T-helper 2 cell treated with Interferon-gamma antibody and Interleukin-4, amounts not matched to agents 100 ng/mL and 5 ng/mL, for 36 hours (primary cell): ENCODE results near the gene TRERF1. TPM values are rescaled to one million over a fixed set of nuclear protein-coding genes. Genes with fewer than 3 reads are reported as not detected.
"Not testable (repeated sequence)": the region's sequence is repeated elsewhere in the genome, so short reads cannot be mapped to it uniquely, and the experiment has no call there.

Experiments
- intact Hi-C: fragments of 100-400 bp; cut with micrococcal nuclease; formaldehyde crosslinking; loops from one replicate; pipeline ENCODE4 v1.15.1; 2023
- total RNA-seq: library from RNA; stranded (reverse); gene quantifications from 2 replicates; pipeline ENCODE4 v1.2.3, GENCODE V29; 2022

Gene TRERF1
- total RNA-seq, result 19.1 and 19.7 TPM in 2 replicates

- intact Hi-C loops, result loop anchor here (2.0 to 5.0 kb wide), 5 partner anchors 34 to 234 kb away; partner anchors contain the start of gene MRPS10
These were observed at the start of gene TRERF1 for GRCh38 chr6:42451333-42452170. TRERF1 (minus strand) TSS chr6:42451926; CDS start chr6:42269590, 182,336 bp downstream.

GRCh38 chr6:42498473-42499128, 46.9 kb upstream of the TRERF1 start:
- intact Hi-C loops, result no loop called here

GRCh38 chr6:42493914-42494539, 42.3 kb upstream of the TRERF1 start:
- intact Hi-C loops, result no loop called here

GRCh38 chr6:42488129-42488528, 36.4 kb upstream of the TRERF1 start:
- intact Hi-C loops, result no loop called here

GRCh38 chr6:42484261-42484660, 32.5 kb upstream of the TRERF1 start:
- intact Hi-C loops, result no loop called here

DNA sequence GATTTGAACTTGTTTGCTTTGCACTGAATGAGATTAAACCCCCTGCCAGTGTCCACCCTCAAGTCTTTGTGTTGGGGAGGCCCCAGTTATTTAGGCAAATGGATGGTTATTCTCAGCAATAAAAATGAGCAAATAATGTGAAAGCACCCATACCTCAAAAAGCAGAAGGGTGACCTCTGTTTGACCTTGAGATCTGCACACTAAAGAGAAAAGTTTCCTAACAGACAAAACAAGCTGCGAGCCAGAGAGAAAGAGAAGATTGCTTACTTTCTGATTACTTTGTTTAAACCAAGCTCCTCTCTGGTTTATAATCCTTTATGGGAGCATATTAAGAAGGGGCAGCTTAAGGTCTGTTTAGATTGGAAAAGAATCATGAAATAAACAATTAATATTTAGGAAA, 30.4 kb upstream of the TRERF1 start:
- intact Hi-C loops, result no loop called here

GRCh38 chr6:42471714-42472113, 20.0 kb upstream of the TRERF1 start:
- intact Hi-C loops, result no loop called here

- intact Hi-C loops, result no loop called here
These were observed 19.4 kb upstream of the TRERF1 start for GRCh38 chr6:42471142-42471541.

DNA sequence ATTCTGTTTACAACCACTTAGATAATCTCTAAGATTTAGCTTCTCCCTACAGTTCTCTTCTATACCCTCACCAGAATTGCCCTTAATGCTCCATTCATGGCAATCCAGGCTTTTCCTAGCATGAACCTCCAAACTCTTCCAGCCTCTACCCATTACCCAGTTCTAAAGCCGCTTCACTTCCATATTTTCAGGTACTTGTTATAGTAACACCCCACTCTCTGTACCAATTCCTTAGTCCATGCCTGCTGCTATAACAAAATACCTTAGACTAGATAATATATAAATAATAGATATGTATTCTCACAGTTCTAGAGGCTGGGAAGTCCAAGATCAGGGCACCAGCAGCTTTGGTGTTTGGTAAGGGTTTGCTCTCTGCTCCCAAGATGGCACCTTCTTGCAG, 16.5 kb upstream of the TRERF1 start:
- intact Hi-C loops, result no loop called here

DNA sequence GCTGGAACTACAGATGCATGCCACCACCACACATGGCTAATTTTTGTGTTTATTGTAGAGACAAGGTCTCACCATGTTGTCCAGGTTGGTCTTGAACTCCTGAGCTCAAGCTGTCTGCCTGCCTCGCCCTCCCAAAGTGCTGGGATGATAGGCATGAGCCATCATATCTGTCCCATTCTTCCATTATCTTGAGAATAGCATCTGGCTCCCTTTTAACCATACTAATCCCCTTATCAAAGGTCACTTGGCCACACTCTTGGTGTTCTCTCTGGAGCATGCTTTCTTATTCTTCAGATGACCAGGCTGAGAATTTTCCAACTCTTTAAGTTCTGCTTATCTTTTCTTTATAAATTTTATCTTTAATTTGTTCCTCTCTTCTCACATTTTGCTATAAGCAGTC, 15.9 kb upstream of the TRERF1 start:
- intact Hi-C loops, result no loop called here

DNA sequence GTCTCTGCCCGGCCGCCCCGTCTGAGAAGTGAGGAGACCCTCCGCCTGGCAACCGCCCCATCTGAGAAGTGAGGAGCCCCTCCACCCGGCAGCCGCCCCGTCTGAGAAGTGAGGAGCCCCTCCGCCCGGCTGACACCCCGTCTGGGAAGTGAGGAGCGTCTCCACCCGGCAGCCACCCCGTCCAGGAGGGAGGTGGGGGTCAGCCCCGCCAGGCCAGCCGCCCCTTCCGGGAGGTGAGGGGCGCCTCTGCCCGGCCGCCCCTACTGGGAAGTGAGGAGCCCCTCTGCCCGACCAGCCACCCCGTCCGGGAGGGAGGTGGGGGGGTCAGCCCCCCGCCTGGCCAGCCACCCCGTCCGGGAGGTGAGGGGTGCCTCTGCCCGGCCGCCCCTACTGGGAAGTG, 14.7 kb upstream of the TRERF1 start:
- intact Hi-C loops, result not testable (repeated sequence)

DNA sequence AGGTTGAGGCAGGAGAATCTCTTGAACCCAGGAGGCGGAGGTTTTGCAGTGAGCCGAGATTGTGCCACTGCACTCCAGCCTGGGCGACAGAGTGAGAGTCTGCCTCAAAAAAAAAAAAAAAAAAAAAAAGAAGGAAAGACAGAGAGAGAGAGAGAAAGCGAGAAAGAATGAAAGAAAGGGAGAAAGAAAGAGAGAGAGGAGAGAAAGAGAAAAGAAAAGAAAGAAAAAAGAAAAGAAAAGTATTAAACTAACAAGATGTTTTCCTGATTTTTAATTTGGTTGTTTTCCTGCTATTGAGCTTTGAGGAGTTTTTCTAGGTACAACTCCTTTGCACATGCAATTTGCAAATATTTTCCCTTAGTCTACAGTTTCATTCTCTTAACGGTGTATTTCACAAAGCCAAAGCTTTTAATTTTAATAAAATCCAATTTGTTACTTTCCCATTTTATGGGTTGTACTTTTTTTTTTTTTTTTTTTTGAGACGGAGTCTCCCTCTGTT, 10.8 kb upstream of the TRERF1 start:
- intact Hi-C loops, result no loop called here

DNA sequence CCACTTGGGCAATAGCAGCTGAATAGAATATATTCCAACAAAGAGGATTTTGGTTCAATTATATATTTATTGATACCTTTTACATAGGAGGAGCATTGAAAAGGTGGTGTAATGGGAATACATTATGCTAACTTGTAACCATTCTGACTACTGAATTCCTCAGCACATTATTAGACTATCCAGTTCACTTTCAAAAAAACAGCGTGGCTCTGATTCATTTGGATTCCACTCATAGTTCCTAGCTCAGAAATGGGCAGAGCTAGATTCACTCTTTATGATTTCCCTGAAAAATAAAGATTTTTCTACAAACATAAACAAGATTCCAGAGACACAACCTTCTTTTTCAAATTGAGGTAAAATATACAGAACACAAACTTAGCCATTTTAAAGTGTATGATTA, 9.2 kb upstream of the TRERF1 start:
- intact Hi-C loops, result no loop called here

DNA sequence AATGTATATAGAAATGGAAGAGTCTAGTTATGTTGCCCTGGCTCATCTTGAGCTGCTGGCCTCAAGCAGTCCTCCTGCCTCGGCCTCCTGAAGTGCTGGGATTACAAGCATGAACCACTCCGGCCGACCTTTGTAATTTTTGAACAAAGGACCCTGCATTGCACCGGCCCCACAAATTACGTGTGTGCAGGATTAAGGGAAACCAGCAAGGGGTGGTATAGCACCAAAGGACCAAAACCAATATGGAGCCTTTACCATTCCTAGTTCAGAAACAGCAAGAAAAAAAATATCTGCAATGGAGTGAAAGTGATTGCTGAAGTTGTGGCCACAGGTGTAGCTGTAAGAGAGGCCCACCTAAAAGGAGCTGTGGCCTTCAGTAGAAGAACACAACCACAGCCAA, 8.2 kb upstream of the TRERF1 start:
- intact Hi-C loops, result no loop called here

DNA sequence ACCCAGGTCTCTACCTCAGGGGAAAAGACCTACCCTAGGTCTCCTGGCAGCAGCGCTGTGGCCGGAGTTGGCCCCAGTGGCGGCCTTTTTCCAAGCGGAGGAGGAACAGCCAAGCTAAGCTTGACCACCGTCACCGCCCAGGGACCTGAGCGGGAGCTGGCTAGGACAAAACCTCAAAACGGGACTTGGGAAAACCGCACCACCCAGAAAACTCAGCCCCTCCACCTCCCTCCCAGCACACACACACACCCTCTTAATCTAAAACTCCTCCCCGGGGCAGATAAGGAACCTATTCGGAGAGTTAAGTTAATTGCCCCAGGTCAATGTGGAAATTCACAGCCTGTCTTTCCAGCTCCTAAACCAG, 2.7 kb upstream of the TRERF1 start:
- intact Hi-C loops, result loop anchor here (5.0 kb wide), 4 partner anchors 37 to 237 kb away; partner anchors contain the start of gene MRPS10

GRCh38 chr6:42453654-42454427, 2.1 kb upstream of the TRERF1 start:
- intact Hi-C loops, result loop anchor here (2.0 to 5.0 kb wide), 5 partner anchors 37 to 237 kb away; partner anchors contain the start of gene MRPS10

- intact Hi-C loops, result loop anchor here (2.0 to 5.0 kb wide), 5 partner anchors 36 to 236 kb away; partner anchors contain the start of gene MRPS10
These were observed 1.4 kb upstream of the TRERF1 start for GRCh38 chr6:42453031-42453653.

DNA sequence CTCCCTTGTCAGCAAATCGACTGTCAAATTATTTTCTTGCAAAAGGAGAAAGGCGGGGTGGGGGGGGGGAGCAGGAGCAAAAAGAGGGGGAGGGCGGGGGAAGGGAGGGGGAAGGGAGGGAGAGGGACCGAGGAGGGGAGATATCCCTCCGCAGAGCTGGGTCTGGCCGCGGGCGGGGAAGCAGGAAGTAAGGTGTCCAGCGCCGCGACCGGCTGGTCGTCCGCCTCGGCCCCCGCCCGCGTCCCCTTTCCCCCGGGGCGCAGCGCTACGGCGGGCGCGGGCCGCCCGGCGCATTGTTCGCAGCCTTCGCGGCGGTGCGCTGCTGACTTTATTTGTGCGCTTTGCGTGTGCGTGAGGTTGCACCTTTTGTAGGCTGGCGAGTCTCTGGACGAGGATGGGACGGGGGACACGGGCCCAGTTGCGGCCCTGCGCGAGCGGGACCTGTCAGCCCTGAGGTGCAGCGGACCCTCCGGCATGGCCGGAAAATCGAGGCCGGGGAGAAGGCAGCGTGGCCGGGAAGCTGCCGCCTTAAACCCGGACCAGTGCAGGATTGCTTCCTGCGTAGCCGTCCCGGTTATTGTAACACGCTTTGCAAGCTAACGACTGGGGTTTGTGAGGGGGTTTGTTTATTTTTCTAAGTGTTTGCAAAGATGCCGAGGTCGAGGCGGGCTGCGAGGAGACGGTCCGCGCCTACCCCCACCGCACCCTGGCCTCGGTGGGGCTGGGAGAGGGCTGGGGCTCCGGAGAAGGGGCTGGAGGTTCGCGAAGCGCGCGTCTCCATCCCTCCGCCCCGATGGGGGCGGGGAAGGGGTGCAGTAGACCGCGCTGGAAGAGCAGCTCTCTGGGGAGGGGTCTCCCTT, 675 bp upstream of the TRERF1 start:
- intact Hi-C loops, result loop anchor here (2.0 to 5.0 kb wide), 5 partner anchors 35 to 235 kb away; partner anchors contain the start of gene MRPS10
